Thyroid gland (tissue), 4 donors: Measurements from ENCODE around the gene EXOC3L2. TPM values are rescaled to one million over a fixed set of nuclear protein-coding genes. Genes with fewer than 3 reads are reported as not detected.

Experiments
- DNase-seq, 2 donors: peaks; one replicate each; pipeline ENCODE4 v3.0.0-alpha.2; 2019
- H3K27ac ChIP-seq, 3 donors: fragments of 200-600 bp; sonication (generic); 1 replicate in 2 of 3; 2 replicates in 1 of 3; pipeline ENCODE4 v1.5.1; 2016 to 2019; ENCODE audit warnings: mild to moderate bottlenecking in 1 of 3, moderate library complexity in 1 of 3
- H3K27me3 ChIP-seq: fragments of 200-600 bp; sonication (generic); one replicate; pipeline ENCODE4 v1.5.1; 2019
- H3K36me3 ChIP-seq, 2 donors: fragments of 200-600 bp; sonication (generic); one replicate each; pipeline ENCODE4 v1.5.1; 2016 to 2019
- H3K4me1 ChIP-seq, 2 donors: fragments of 200-600 bp; sonication (generic); one replicate each; pipeline ENCODE4 v1.5.1; 2017 to 2019
- H3K4me3 ChIP-seq, 3 donors: fragments of 200-600 bp; sonication (generic); replicated peaks in 1 of 3; 1 replicate in 2 of 3; 2 replicates in 1 of 3; pipeline ENCODE4 v1.5.1; 2016; ENCODE audit warnings: mild to moderate bottlenecking in 1 of 3
- H3K9me3 ChIP-seq: fragments of 200-600 bp; sonication (generic); one replicate; pipeline ENCODE4 v1.5.1; 2017
- POLR2A ChIP-seq, 2 donors: fragments of 450-650 bp; IDR thresholded peaks; one replicate each; pipeline ENCODE4 v1.6.1; 2017; ENCODE audit warnings: antibody characterized with exemption in 2 of 2, mild to moderate bottlenecking in 2 of 2, moderate library complexity in 1 of 2
- WGBS, 2 donors: methylation state at CpG; one replicate each; pipeline ENCODE4 v1.1.5; 2017; 5-methylcytosine and 5-hydroxymethylcytosine counted together
- intact Hi-C: fragments of 100-400 bp; cut with DNase I; formaldehyde crosslinking; loops from one replicate; pipeline ENCODE4 v1.15.1; 2023
- total RNA-seq, 4 donors: library from RNA; depleted of rRNA; stranded (reverse); fragments of >200 nt; gene quantifications; one replicate each; pipeline ENCODE4 v1.2.3, GENCODE V29; 2016
- TF ChIP-seq, protein P1 (sequence below), 6 experiments: fragments of 200-600 bp in 3 of 6; fragments of 450-650 bp in 3 of 6; sonication (generic) in 3 of 6; IDR thresholded peaks; one replicate each; pipeline ENCODE4 v1.5.1; 2016 to 2019; ENCODE audit warnings: antibody characterized with exemption in 6 of 6, mild to moderate bottlenecking in 2 of 6, inconsistent platforms in 1 of 6, moderate library complexity in 1 of 6

Gene EXOC3L2
- total RNA-seq, 4 donors from 2014 or later, result 2.1 to 17.2 (median 11.4) TPM

DNA sequence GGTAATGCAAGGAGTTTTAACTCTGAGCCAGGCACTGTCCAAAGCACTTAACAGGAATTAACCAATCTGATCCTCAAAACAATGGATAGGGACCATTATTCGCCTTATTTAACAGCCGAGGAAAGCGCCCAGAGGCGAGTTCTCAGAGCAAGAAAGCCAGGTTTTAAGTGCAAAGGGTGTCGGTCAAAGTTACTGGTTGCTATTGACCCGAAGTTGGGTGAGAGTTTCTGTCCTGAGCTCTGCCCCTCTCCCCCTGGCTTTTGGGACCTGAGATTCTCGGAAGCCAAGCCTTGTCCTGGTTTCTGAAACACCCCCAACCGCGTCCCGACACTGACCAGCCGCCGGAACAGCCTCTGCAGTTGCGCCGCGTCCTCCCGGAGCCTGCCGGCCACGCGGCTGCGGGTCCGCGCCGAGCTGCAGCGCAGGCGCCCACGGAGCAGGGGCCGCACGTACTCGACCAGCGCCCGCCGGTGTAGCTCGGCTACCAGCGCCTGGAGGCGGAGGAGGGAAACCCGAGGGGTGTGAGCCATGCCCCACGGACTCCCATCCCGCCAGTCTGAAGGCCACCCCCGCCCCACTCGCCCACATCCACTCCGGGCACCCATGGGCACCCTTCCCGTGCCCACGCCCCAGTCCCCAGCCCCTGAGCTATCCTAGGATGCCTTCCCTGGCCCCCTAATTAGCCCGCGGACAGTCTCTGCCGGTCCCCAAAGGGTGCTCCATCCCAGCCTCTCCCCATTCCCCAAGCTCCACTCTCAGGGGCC, 27.8 kb downstream of the EXOC3L2 start:
- peaks cover 7 to 19% of the 10 kb centered on the region in 2 donors for H3K4me1 ChIP-seq
- no peak for TF ChIP-seq POLR2A (IDR thresholded peaks at IDR 0.05)
- TF ChIP-seq, protein P1, sequence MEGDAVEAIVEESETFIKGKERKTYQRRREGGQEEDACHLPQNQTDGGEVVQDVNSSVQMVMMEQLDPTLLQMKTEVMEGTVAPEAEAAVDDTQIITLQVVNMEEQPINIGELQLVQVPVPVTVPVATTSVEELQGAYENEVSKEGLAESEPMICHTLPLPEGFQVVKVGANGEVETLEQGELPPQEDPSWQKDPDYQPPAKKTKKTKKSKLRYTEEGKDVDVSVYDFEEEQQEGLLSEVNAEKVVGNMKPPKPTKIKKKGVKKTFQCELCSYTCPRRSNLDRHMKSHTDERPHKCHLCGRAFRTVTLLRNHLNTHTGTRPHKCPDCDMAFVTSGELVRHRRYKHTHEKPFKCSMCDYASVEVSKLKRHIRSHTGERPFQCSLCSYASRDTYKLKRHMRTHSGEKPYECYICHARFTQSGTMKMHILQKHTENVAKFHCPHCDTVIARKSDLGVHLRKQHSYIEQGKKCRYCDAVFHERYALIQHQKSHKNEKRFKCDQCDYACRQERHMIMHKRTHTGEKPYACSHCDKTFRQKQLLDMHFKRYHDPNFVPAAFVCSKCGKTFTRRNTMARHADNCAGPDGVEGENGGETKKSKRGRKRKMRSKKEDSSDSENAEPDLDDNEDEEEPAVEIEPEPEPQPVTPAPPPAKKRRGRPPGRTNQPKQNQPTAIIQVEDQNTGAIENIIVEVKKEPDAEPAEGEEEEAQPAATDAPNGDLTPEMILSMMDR (IDR thresholded peaks at IDR 0.05), result no peak
- H3K4me3 ChIP-seq, result no peak overlapping the region
- H3K36me3 ChIP-seq, result no peaks in the 10 kb centered on the region
- no peak overlapping the region for H3K27ac ChIP-seq
- DNase-seq, result no peak
- 9 to 28% methylated on average over 13 to 24 of the region's 46 CpGs for WGBS, 2 donors
- H3K9me3 ChIP-seq, result no peaks in the 10 kb centered on the region
- H3K27me3 ChIP-seq, result peaks cover 10% of the 10 kb centered on the region
- intact Hi-C loops, result no loop called here

DNA sequence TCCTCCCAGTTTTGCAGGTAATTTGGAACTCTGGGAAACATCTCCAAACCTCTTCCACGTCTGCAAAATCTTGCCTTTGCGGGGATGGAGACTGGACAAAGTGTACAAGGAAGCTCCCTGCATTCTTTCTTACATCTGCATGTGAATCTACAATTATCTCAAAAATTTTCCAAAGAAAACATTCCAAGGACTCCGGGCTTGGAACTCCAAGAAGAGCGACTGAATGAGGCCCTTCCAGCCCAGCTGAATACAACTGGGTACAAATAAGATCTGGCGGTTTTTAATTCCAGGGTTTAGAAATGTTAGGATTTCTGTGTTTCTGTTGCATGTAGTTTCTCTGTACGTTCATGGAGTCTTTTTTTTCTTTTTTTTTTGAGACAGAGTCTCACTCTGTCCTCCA, 28.5 kb downstream of the EXOC3L2 start:
- no peaks in the 10 kb centered on the region for H3K9me3 ChIP-seq
- WGBS, 2 donors, result 56 to 58% methylated on average over 6 of the region's 6 CpGs
- peaks cover 7 to 19% of the 10 kb centered on the region in 2 donors for H3K4me1 ChIP-seq
- TF ChIP-seq, protein P1 (IDR thresholded peaks at IDR 0.05), result no peak
- no peak for TF ChIP-seq POLR2A (IDR thresholded peaks at IDR 0.05)
- no peaks in the 10 kb centered on the region for H3K36me3 ChIP-seq
- no peak for DNase-seq
- H3K27ac ChIP-seq, result no peak overlapping the region
- peaks cover 10% of the 10 kb centered on the region for H3K27me3 ChIP-seq
- intact Hi-C loops, result no loop called here
- no peak overlapping the region for H3K4me3 ChIP-seq

DNA sequence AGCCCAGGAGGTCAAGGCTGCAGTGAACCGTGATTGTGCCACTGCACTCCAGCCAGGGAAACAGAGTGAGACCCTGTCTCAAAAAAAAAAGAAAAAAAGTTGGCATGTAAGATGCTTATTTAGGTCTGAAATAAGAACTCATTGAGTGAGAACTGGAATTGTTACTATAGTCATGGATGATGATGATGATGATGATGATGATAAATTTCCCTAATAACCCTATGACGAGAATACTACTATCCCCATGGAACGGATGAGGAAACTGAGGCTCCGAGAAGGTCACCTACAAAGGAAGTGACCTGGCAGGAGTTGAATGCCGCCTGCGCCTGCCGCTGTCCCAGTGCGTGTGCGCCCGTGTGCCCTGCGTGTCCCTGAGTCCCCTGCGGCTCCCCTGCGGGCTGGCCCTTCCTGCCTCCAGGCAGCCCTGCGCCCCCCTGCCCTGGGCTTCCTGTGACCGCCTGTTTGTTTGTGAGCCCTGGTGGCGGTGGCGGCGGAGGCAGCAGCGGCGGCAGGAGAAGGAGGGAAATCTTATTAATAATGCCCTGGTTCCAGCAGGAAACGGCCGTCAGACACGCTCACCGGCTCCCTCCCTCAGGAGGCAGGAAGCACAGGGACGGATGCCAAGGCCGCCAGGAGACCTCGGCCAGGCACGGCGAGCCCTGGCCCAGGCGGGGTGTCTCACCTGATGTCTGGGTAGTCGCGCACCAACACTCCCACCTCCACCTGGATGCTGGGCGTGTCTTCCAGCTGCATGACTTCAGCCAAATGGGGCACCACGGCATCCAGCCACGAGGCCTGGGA, 29.6 kb downstream of the EXOC3L2 start:
- H3K9me3 ChIP-seq, result no peaks in the 10 kb centered on the region
- 16 to 23% methylated on average over 20 to 27 of the region's 35 CpGs for WGBS, 2 donors
- TF ChIP-seq, protein P1 (IDR thresholded peaks at IDR 0.05), result no peak
- TF ChIP-seq POLR2A (IDR thresholded peaks at IDR 0.05), result no peak
- H3K36me3 ChIP-seq, result no peaks in the 10 kb centered on the region
- no peak overlapping the region for H3K4me3 ChIP-seq
- H3K27ac ChIP-seq, result peak overlapping the region in 1 of 3 donors; percentile 11
- intact Hi-C loops, result no loop called here
- peaks cover 10% of the 10 kb centered on the region for H3K27me3 ChIP-seq
- peaks cover 7 to 19% of the 10 kb centered on the region in 2 donors for H3K4me1 ChIP-seq
- DNase-seq, result peak; percentile 55 to 68

DNA sequence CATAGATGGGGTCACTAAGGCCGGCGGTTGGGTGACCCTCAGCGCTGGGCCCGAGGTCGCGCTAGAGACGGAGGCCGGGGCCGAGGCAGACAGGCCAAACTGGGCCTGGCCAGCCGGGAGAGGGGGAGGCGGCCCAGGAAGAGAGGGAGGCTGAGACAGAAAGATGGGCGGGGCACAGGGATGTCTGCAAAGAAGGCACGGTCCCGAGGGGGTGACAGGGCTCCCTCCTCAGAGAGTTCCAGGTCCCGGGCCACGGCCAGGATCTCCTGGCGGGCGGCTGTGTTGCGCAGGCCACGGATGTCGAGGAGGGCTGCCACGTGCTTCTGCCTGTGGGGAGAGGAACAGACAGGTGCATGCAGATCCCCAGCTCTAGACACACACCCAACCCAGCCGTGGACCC, 32.2 kb downstream of the EXOC3L2 start:
- intact Hi-C loops, result no loop called here
- TF ChIP-seq POLR2A (IDR thresholded peaks at IDR 0.05), result no peak
- TF ChIP-seq, protein P1 (IDR thresholded peaks at IDR 0.05), result no peak
- Histone ChIP-seq H3K36me3 (no peaks in the 10 kb centered on the region), H3K4me1 (peaks cover 7 to 19% of the 10 kb centered on the region in 2 donors), H3K4me3 (no peak overlapping the region), H3K27ac (peak overlapping the region in 2 of 3 donors; percentile 43 to 45), H3K27me3 (peaks cover 10% of the 10 kb centered on the region), H3K9me3 (no peaks in the 10 kb centered on the region)
- DNase-seq, result no peak
- WGBS, 2 donors, result 81 to 82% methylated on average over 21 to 23 of the region's 23 CpGs
